Esophagus (tissue), 2 donors: ENCODE measurements around the gene HIVEP3. TPM values are rescaled to one million over a fixed set of nuclear protein-coding genes. Genes with fewer than 3 reads are reported as not detected.

Experiments
- H3K27ac ChIP-seq, 2 donors: one replicate each; pipeline ENCODE4 v1.5.1; 2013; ENCODE audit warnings: low read depth in 2 of 2, mild to moderate bottlenecking in 2 of 2, inconsistent platforms in 1 of 2, low read length in 1 of 2, moderate library complexity in 1 of 2
- H3K27me3 ChIP-seq, 2 donors: one replicate each; pipeline ENCODE4 v1.6.1; 2013; ENCODE audit warnings: low read length in 2 of 2, control low read depth in 1 of 2, mild to moderate bottlenecking in 1 of 2; ENCODE audit not compliant: insufficient read depth in 2 of 2, control insufficient read depth in 1 of 2
- H3K36me3 ChIP-seq, 2 donors: one replicate each; pipeline ENCODE4 v1.6.1; 2013; ENCODE audit warnings: low read length in 1 of 2; ENCODE audit not compliant: control insufficient read depth in 2 of 2, insufficient read depth in 2 of 2
- H3K4me1 ChIP-seq, 2 donors: one replicate each; pipeline ENCODE4 v1.6.1; 2013; ENCODE audit warnings: low read length in 1 of 2; ENCODE audit not compliant: control insufficient read depth in 2 of 2, insufficient read depth in 2 of 2
- H3K4me3 ChIP-seq, 2 donors: one replicate each; pipeline ENCODE4 v1.5.1; 2013; ENCODE audit warnings: low read length in 2 of 2, mild to moderate bottlenecking in 2 of 2, low read depth in 1 of 2, moderate library complexity in 1 of 2
- H3K9me3 ChIP-seq, 2 donors: one replicate each; pipeline ENCODE4 v1.6.1; 2013; ENCODE audit warnings: mild to moderate bottlenecking in 2 of 2, low read depth in 1 of 2, low read length in 1 of 2, moderate library complexity in 1 of 2; ENCODE audit not compliant: control insufficient read depth in 2 of 2, insufficient read depth in 1 of 2
- WGBS, 2 donors: extraction: QIAGEN DNeasy Blood & Tissue Kit; methylation state at CpG; one replicate each; pipeline ENCODE4 v1.1.7; 2013; 5-methylcytosine and 5-hydroxymethylcytosine counted together
- polyA plus RNA-seq, 2 donors: library from polyadenylated mRNA; stranded (reverse); fragments of 200-250 nt; gene quantifications; one replicate each; pipeline ENCODE4 v1.2.3, GENCODE V29; 2013
- donor health status: healthy with polysubstance abuse.
- donor health status: Bipolar disorder and iron deficiency.

Gene HIVEP3
- polyA plus RNA-seq, 2 donors = 2.7 to 10.0 TPM

DNA sequence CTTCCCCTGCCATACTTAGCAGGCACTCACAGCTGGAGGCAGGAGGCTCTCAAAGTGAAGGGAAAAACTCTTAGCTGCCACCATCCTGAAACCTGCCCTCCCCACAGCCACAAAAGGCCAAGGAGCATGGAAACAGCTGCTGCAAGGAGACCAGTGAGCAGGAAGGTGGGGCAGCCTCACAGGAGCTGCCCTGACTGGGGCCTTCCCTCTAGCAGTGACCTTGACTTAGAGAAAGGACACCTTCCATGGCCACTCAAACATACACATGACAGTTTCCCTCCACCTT is 126.3 kb downstream of the HIVEP3 start:
- Histone ChIP-seq H3K4me1 (peaks cover 5 to 22% of the 10 kb centered on the region in 2 donors), H3K9me3 (no peaks in the 10 kb centered on the region), H3K27ac (no peak overlapping the region), H3K4me3 (no peak overlapping the region), H3K36me3 (no peaks in the 10 kb centered on the region), H3K27me3 (no peaks in the 10 kb centered on the region)

DNA sequence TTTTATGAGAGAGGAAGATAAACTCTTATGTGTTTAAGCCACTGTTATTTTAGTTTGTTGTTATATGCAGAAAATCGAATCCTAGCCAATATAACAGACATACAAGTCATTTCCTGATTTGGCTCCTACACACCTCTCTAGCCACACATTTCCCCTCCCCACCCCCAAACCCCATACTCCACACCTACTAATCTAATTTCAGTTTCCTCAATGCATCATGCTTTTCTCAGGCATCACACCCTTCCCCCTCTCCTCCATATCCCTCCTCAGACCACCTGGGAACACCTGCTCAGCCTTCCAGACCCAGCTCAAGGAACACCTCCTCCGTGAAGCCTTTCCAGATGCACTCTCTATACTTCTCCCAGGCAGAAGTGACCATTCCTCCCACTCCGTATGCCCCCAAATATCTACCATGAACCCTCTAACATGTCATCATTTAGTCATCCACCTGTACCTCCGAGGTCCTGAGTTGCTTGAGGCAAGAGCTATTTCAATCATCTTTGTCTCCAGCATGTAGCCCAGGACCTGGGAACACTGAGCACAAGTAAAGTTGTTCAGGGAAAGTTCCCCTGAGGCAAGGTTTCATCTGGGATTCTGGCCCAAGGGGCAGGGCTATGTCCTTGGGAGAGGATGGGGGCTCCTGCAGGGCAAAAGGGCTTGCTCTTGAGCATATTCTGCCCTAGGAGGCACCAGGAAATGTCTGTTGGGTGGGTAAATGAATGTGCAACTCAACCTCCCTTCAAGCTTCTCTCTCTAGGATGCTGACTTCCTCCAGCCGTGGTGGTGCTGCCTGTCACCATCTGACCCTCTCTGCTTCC is 126.8 kb downstream of the HIVEP3 start:
- no peaks in the 10 kb centered on the region for H3K27me3 ChIP-seq
- H3K4me3 ChIP-seq = no peak overlapping the region
- no peaks in the 10 kb centered on the region for H3K9me3 ChIP-seq
- H3K27ac ChIP-seq = no peak overlapping the region
- peaks cover 5 to 22% of the 10 kb centered on the region in 2 donors for H3K4me1 ChIP-seq
- 74 to 79% methylated on average over 5 of the region's 5 CpGs for WGBS, 2 donors
- H3K36me3 ChIP-seq = no peaks in the 10 kb centered on the region

DNA sequence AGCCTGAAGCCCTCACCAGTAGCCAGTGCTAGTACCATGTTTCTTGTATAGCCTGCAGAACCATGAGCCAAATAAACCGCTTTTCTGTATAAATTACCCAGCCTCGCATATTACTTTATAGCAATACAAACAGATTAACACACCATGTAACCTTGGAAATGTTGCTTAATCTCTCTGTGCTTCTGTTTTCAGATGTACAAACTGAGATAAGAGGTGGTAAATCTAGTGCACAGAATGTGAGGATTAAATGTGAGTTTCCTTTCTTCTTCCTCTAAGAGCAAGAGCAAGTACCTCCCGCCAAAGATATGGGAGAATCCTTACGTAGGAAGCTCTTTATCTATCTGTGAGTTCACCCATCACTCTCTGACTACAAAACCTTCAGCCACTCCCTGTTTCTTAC is 128.4 kb downstream of the HIVEP3 start:
- no peaks in the 10 kb centered on the region for H3K27me3 ChIP-seq
- 57 to 79% methylated on average over 4 of the region's 4 CpGs for WGBS, 2 donors
- no peaks in the 10 kb centered on the region for H3K9me3 ChIP-seq
- H3K27ac ChIP-seq = peak overlapping the region; percentile 46 to 73
- H3K36me3 ChIP-seq = no peaks in the 10 kb centered on the region
- no peak overlapping the region for H3K4me3 ChIP-seq
- peaks cover 5 to 22% of the 10 kb centered on the region in 2 donors for H3K4me1 ChIP-seq

DNA sequence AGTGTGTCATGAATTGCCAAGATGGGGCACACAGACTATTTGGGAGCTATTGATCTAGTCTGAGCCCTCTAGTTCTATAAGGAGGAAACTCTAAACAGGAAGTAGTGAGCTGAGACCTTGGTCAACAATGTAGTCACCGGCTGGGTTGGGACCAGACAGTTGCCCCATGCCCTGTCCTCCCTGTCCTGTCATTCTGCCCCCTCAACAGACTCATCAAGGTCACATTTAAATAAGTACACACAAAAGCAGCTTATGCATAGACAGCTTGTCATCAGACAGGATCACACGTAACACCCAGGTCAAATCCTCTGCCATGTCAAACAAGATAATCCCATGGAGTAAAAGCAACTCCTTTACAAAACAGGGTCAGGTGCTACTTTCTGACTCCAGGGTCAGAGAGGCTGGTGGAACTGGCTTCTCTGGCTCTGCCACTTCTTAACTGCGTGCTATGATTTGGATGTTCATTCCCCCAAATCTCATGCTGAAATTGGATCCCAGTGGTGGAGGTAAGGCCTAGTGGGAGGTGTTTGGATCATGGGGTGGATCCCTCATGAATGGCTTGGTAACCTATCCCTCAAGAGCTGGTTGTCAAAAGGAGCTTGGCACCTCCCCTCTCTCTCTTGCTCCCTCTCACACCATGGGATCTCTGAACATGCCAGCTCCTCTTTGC is 128.9 kb downstream of the HIVEP3 start:
- Histone ChIP-seq H3K27me3 (no peaks in the 10 kb centered on the region), H3K36me3 (no peaks in the 10 kb centered on the region), H3K9me3 (no peaks in the 10 kb centered on the region), H3K27ac (peak overlapping the region; percentile 48 to 73), H3K4me3 (no peak overlapping the region), H3K4me1 (peaks cover 5 to 22% of the 10 kb centered on the region in 2 donors)
- WGBS, 2 donors = 53 to 55% methylated on average over 3 of the region's 3 CpGs

DNA sequence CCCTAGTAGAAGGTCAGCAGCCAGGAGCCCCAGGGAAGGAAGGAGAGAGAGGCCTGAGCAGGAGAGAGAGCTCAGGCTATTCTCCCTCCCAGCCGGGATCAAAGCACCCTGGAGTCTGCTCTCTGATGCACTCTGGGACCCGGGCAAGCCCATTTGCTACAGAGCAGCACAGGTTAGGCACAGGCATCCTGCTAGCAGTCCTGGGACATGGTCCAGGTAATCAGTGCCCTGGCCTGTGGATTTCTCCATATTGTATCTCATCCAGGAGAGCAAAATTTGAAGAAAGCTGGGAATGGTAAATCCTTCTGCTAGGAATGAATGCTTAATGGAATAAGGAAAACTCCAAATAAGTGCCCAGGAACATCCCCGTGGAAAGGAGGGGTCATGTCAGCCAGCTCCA is 130.3 kb downstream of the HIVEP3 start:
- no peak overlapping the region for H3K4me3 ChIP-seq
- H3K36me3 ChIP-seq = no peaks in the 10 kb centered on the region
- no peaks in the 10 kb centered on the region for H3K9me3 ChIP-seq
- peaks cover 8 to 26% of the 10 kb centered on the region in 2 donors for H3K4me1 ChIP-seq
- no peaks in the 10 kb centered on the region for H3K27me3 ChIP-seq
- WGBS, 2 donors = 89 to 95% methylated on average over 3 of the region's 3 CpGs
- no peak overlapping the region for H3K27ac ChIP-seq

DNA sequence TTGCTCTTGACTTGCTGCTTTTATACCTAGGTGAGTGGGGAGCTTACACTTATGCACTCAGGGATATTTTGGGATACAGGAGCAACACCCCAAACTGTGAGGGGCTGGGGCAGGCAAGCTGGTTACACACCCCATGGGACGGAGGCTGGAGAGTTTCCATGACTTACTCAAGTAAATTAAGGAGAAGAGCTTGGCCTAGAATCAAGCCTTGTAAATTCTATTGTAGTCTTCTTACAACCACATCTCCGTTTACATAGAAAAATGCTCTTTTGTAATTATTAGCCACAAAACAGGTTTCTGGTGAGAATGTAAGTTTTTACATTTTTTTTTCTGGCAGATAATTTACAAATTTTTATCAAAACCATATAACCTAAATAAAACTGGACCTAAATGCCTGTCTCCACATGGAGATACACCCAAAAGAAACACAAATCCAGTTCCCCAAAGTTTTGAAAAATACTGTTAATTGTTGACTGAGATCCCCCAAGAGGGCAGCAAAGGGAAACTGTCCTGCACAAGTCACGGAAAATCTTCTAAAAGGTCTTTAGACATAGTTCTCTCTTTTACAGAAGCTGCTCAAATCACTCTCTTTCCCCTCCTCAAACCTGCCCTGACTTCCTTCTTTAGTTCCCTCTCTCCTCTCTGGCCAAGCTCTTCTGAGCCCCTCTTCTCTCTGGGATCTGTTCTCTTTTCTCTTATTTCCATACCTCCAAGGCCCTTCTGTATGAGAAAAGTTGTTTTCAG is 134.0 kb downstream of the HIVEP3 start:
- peaks cover 7 to 14% of the 10 kb centered on the region in 2 donors for H3K4me1 ChIP-seq
- H3K27ac ChIP-seq = peak overlapping the region in 1 of 2 donors; percentile 21
- no peaks in the 10 kb centered on the region for H3K36me3 ChIP-seq
- H3K4me3 ChIP-seq = no peak overlapping the region
- no peaks in the 10 kb centered on the region for H3K27me3 ChIP-seq
- WGBS, 2 donors = 63 to 71% methylated on average over 3 of the region's 3 CpGs
- H3K9me3 ChIP-seq = no peaks in the 10 kb centered on the region

DNA sequence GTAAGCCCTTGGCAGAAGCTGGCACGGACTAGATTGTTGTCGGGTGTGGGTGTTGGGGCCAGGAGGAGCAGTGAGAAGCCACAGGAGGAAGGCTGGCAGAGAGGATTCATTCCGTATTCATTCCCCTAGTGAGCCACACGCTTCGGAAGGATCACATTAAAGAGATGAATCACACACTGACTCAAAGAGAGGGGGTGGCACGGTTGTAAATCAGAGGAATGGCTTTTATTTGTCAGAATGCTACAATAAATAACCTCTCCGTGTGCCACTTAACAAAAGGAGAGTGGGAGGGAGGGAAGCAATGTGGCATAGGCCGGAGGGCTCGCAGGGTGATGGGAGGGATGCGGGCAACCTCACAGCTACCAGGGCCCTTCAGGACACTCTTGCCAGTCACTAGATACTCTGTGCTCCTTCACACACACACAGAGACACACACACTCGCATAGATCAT is 135.5 kb downstream of the HIVEP3 start:
- WGBS, 2 donors = 33 to 37% methylated on average over 11 of the region's 11 CpGs
- no peaks in the 10 kb centered on the region for H3K27me3 ChIP-seq
- H3K27ac ChIP-seq = peak overlapping the region; percentile 3 to 86
- H3K4me3 ChIP-seq = no peak overlapping the region
- H3K36me3 ChIP-seq = no peaks in the 10 kb centered on the region
- no peaks in the 10 kb centered on the region for H3K9me3 ChIP-seq
- peaks cover 7 to 14% of the 10 kb centered on the region in 2 donors for H3K4me1 ChIP-seq

DNA sequence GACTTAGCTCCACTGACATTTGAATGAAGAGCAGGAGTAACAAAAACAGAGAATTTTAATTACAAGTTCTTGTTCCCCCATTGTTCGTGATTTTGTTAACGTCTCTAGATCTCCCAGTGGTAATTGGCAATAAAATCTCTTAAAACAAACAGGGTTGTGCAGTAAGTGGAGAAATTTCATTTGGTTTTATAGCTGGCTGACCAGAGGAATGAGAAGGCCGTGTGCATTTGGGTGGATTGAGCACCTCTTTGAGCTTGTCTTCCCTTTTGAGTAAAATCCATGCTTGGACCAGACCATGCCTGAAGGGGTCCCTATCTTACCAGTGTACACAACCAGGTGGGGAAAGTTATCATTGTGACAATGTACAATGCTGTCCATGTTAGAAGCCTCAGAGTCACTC is 137.8 kb downstream of the HIVEP3 start:
- Histone ChIP-seq H3K4me3 (no peak overlapping the region), H3K27me3 (no peaks in the 10 kb centered on the region), H3K36me3 (no peaks in the 10 kb centered on the region), H3K9me3 (no peaks in the 10 kb centered on the region), H3K27ac (no peak overlapping the region), H3K4me1 (peaks cover 9 to 17% of the 10 kb centered on the region in 2 donors)
- 93 to 97% methylated on average over 3 of the region's 3 CpGs for WGBS, 2 donors

DNA sequence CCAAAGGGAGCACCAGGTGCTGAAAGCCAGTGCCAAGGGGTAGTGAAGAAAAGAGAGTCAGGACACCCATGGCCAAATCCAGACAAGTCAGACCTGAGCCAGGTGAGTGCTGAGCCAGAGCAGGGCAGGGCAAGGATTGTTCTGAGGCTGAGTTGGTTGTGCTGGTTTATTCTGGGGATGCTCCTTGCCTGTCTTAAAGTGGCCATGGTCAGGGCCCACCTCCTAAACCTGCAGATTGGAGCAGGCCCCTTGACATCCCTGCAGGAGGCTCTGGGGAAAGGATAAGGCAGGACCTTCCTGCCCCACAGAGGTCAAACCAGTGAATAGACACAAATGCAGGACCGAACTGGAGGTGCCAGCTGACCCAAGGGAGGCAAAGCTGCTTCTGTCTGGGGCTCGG is 138.4 kb downstream of the HIVEP3 start:
- WGBS, 2 donors = 90% methylated on average over 2 of the region's 2 CpGs
- no peaks in the 10 kb centered on the region for H3K27me3 ChIP-seq
- H3K4me3 ChIP-seq = no peak overlapping the region
- H3K27ac ChIP-seq = no peak overlapping the region
- peaks cover 9 to 17% of the 10 kb centered on the region in 2 donors for H3K4me1 ChIP-seq
- H3K36me3 ChIP-seq = no peaks in the 10 kb centered on the region
- H3K9me3 ChIP-seq = no peaks in the 10 kb centered on the region
